Mucosa of gallbladder (tissue), 1 donor: ENCODE data around the gene HNRNPAB. TPM values are rescaled to one million over a fixed set of nuclear protein-coding genes. Genes with fewer than 3 reads are reported as not detected.
"Not testable (repeated sequence)": the region's sequence is repeated elsewhere in the genome, so short reads cannot be mapped to it uniquely, and the experiment has no call there.

Experiments
- DNase-seq: peaks from one replicate; pipeline ENCODE4 v3.0.0-alpha.2; 2020; ENCODE audit warnings: low spot score
- total RNA-seq: library from RNA; stranded (reverse); gene quantifications from one replicate; pipeline ENCODE4 v1.2.1, GENCODE V29; 2021
- donor health status: DM: no; HTN: no; CAD: no.

The HNRNPAB gene
- total RNA-seq, 1 donor from 2014 or later: 110 TPM

DNA sequence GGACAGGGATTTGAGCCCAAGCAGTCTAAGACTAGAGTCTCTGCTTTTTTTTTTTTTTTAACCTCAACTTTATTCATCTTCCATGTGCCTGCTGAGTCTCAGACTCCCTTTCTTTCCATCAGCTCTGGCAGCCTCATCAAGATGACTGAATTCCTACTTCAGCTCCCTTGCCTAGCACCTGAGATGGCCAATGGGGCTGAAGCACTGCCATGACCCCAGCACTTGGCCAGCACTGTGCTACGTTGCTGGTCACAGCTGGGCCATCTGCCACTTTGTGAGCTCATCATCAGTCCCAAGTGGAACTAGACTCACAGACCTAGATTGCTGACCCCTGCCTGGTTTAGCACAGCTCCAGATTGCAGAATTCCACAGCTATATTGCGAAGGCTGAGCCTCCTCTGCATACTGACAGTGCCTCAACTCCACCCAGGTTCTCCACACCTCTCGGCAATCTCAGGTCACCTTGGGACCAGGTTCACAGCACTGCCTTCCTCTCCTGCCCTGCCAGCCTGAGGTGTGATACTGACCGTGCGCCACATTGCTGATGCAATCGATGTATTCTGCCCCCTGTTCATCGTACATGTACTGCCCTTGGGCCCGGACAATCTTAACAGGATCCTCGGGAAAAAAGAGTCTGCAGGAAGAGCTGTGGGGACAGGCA lies 26.7 kb downstream of the HNRNPAB start:
- DNase-seq: no peak

DNA sequence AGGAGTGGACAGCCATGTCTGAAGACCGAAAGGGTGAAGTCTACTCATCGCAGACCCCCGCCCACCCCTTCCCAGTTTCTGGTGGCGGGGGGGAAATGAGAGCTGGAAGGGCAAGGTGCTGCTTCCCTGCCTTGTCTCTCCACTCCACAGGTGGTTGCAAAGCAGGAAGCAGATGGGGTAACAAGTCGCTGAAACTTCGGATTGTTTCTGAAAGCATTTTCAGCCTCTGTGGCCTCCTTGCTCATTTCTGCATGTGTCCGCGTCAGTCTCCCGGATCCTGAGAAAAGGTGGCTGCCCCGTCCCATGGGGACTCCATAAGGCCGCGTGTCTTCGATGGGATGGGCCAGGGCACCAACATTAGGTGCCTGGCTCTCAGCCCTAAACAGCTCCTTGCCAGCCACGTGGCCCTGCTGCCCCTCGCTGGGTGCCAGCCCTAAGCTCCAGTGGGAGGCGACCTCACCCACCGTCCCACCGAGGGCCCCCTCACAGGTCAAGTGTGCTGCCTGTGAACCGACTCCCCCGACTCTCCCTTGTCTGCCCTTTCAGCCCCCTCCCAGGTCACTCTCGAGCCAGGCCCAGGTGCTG lies 27.3 kb downstream of the HNRNPAB start:
- no peak for DNase-seq

DNA sequence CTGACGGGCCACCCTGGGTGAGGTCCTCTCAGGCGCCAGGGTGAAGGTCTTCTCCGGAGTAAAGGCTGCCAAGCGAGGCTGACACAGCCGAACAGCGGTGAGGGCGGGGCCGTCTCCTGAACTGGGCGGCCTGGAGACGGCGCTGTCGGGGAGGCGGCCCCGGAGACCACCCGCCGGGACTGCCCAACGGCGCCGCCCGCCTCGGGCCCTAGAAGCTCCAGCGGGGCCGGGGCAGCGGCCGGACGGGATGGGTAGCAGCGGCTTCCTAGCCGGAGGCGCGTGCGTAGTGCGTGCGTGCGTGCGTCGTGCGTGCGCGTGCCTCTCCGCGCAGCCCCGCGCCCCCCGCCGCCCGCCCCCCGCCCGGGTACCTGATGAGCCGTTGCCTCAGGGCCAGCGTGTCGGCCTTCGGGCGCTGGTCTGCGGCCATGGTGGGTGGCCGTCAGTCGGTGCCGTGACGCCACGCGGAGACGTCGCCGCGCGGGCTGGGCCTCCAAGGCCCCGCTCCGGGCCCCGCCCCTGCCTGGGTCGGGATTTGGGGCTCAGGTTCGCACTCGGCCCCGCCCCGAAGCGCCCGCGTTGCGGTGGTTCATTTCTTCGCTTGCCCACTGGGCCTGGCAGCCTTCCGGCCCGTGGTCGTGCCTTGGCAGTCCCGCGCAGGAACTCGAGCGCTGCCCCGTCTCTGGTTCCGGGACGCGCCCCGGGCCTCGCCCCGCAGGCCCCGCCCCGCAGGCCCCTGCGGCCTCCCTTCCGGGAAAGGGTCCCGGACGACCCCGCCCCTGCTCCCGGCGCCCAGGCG lies 28.0 kb downstream of the HNRNPAB start, which contains the start of gene PHYKPL:
Gene PHYKPL, minus strand, starts transcription at position 679 of the 796 bp plus-strand sequence. Its CDS starts 252 bp downstream, at position 427.
- peak; percentile 47 for DNase-seq

DNA sequence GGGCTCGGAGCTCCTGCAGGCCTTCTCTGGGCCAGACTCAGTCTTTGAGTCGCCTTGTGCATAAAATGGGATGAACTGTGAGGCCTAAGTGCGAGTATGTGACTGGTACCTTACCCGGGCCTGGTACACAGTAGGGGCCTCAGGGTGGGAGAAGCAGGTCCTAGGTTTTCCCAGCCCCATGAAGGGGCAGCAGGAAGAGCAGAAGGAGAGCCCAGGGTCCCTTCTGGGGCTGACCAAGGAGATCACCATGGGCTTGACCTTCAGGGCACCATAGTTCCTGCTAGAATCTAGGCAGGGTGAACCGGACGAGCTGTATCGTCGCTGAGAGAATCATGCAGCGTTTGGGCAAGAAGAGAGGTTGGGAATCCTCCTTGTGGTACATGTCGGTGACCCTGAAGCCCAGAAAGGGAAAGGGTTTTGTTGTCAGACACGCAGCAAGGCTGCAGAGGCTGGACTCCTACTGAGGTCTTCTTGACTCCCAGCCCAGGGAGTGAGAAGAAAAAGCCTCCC lies 28.6 kb downstream of the HNRNPAB start:
- DNase-seq: no peak

DNA sequence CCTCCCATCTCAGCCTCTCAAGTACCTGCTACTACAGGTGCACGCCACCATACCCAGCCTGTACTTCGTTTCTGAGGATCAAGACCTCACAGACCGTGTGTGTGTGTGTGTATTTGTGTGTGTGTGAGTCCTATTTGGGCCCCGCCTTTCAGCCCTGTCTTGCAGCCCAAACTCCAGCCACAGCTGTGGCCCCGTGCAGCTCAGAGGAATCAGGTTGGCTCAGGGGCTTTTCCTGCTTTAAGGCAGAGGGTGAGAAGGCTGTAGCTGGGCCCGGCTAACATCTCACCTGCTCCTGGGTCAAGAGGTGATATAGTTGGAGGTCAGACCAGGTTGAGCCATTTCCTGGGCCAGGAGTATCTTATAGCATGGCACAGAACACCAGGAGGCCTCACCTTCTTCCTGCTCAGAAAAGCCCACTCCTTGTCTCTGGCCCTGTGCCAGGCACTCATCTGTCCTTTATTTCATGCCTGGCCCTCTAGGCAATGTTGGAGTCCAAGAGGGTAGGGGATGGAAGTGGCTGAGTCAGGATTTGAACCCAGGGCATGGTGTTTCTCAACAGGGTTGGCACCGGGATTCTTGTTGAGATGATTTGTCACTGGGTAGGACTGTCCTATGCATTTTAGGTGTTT lies 29.9 kb downstream of the HNRNPAB start:
- no peak for DNase-seq

DNA sequence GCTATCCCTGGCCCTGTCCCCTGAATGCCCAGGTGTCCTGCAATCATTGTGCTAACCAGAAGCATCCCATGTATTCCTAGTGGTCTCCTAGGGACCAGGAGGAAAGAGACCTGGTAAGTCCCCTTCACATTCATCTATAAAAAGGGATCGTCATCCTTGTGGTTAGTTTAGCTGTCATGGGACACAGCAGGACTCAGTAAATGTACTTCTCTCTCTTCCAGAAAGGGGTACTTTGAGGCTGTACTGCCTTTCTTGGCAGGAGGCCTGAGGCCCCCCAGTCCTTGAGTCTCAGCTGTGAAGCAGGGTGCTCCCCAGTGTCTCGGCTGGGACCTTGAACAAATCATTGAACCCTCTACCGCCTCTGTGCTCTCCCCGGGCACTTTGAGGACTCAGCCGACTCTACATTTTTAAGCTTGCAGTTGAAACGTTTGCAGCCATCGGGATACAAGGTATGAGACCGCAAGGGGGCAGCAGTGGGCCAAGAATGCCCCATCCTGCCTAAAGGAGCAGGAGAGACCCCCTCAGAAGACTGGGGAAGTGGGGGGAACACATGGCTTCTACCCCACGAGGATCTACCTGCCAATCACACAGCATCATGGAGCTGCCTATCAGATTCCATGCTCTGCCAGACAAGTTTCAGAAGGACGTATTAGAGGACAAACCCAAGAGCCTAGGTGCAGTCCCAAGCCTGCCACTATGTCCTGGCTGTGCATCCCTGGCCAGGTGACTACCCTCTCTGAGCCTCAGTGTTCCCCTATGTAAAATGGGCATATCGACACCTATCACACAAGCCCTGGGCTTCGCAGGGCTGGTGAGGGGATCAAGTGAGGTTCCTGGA lies 30.6 kb downstream of the HNRNPAB start:
- DNase-seq: peak; percentile 78

DNA sequence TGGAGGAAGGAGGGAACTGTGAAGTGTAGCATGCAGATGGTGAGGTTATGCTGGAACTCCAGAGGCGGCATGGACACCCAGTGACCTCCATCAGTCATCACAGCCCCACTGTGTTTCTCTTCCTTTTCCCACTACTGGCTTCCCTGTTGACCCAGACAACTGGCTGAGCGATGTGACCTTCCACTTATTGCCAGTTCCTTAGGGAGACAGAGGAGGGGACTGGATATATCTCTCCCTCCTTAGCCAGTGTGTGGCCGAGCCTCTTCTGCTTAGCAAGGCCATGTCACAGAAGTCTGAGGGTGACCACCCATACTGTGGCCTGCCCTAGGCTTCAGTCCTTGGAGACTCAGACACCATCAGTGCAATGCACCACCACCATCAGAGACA lies 31.2 kb downstream of the HNRNPAB start:
- DNase-seq: no peak

DNA sequence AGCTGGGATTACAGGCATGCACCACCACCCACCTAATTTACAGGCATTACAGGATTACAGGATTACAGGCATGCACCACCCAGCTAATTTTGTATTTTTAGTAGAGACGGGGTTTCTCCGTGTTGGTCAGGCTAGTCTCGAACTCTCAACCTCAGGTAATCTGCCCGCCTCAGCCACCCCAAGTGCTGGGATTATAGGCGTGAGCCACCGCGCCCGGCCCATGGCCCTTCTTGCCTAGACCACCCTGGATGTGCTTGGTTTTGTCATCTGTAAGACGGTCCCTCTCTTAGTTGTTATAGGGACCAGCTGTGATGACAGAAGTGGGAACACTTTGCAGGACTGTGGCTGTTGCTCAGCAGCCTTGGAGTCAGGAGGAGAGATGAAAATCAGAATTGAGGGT lies 31.8 kb downstream of the HNRNPAB start:
- no peak for DNase-seq

DNA sequence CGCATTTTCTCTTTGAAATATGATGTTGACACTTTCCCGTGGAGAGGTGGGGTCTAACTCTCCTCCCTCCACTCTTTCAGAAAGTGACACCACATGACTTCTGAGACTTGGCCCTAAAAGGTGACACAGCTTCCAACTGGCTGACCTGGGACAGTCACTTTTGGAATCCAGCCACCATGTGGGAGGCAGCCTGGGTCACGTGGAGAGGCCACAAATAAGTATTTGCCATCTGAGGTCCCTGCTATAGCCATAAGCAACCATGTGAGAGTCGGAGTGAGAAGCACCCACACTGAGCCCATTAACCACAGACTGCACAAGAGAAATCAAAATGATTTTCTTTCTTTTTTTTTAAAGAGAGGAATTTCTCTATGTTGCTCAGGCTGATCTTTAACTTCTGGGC lies 32.3 kb downstream of the HNRNPAB start:
- peak; percentile 67 for DNase-seq

DNA sequence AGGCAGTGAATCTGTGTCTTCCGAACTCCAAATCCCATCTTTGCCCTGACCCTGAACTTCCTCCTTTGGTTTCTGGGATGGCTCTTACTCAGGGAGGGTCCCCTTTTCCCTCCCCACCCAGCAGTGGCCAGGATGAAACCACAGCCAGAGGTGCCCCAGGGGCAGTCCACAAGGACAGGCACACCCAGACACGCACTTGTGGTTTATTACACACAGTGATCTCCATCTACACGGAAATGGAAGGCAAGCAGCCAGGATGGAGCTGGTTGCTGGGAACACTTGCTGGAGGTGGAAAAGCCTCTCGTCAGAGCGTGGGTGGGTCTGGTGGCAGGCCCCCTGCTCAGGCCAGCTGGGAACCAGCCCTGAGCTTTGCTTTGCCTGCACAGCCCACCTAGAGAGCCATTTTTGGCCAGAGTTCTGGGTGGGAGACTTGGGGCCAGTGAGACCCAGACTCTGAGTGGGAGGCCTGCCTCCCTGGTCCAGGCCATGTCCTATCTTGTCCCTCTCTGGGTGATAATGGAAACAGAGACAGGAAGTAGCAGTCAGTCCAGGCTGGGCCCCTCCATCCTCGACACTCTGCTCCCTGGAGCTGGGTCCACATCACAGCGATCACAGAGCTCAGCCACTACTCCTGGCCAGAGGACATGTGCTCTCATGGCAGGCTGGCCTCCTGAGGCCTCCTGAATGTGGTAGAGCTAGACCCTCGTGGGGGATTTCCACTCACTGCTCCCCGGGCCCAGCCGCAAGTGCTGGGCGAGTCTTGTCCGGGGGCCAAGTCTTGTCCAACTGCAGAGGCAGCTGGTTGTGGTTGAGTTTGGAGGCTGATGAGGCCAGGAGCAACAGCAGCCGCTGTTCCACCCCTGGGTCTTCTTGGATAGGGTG lies 33.3 kb downstream of the HNRNPAB start:
- DNase-seq: no peak

DNA sequence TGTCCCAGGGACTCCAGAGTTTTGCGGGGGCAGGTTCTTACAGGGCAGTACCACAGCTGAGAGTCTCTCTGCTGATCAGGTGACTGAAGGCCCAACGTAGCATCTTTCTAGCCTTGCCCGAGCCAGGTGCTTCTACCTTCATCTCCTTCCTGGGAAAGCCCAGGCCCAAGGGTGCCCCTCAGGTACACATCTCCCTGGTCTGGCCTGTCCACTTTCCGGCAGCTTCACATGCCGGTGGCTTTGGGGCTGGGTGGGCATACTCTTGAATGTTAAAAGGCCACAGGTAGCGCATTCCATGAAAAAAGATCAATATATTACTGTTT lies 33.9 kb downstream of the HNRNPAB start:
- DNase-seq: no peak

DNA sequence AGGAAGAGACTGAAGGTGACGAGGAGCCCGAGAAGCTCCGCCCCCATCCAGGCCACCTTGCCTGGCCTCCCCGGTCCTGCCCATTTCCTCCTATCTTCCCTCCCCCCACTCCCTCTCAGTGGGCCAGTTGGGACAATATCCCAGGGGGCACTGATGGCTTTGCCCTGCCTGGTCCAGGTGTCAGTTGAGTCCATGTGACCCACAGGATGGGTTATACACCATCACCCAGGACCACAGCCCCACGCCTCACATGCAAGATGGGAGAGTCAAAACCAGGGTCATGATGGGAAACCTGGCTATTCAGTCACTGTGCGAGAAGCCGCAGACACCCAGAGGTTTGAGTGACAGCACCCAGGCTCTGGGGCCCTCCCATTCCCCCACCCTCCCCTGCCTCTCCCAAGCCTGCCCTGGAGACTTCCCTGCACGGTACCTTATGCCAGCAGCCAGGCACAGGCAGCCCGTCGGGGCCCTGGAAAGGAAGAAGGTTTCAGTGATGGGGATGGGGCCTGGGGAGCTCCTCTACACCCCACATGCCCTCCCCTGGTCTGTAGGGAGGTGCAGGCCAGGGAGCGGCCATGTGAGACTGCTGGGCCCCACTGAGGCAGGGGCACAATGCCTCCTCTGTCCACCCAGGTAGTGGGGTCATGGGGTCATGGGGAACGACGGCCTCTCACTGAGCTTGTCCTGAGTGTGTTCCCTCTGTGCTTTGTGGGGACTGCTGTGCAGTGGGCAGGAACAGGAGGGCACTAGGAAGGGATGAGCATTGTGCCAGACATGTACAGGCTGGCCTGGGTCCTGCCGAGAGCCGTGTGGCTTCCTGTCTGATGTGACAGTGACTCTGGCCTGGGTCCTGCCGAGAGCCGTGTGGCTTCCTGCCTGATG lies 34.6 kb downstream of the HNRNPAB start:
- DNase-seq: no peak

DNA sequence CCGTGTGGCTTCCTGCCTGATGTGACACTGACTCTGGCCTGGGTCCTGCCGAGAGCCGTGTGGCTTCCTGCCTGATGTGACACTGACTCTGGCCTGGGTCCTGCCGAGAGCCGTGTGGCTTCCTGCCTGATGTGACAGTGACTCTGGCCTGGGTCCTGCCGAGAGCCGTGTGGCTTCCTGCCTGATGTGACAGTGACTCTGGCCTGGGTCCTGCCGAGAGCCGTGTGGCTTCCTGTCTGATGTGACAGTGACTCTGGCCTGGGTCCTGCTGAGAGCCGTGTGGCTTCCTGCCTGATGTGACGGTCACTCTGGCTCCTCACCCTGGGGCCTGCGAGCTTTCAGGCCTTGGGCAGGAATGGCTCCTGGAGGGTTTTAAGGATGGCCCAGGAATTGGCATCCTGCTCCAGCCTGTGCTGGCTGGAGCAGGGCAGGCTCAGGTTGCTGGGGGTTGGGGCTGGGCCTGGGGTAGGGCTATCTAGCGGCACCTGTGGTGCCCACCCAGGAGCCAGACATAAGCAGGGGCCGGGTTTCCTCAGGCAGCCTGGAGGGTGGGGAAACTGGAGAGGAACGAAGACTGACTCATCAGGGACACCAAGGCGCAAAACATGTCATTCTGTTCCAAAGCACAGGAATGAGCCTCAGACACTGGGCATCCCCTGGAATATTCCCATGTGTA lies 35.4 kb downstream of the HNRNPAB start:
- not testable (repeated sequence) for DNase-seq

DNA sequence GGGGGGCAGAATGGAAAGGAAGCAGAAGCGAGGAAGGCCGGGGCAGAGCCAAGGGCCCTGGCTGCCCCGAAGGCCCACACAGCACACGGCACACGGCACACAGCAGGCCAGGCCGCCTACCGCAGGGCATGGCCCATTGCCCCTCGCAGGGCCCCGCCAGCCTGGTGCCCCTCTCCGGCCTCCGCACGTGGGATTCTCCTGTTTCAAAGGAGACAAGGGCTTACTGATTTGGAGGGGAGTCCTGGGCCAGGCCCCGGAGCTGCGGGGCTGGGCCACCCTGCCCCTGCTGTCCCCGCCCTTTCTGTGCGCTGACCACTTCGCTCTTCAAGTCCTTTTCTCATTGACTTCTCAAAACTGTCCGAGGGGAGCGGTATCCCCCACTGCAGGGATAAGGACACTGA lies 36.0 kb downstream of the HNRNPAB start:
- DNase-seq: no peak

DNA sequence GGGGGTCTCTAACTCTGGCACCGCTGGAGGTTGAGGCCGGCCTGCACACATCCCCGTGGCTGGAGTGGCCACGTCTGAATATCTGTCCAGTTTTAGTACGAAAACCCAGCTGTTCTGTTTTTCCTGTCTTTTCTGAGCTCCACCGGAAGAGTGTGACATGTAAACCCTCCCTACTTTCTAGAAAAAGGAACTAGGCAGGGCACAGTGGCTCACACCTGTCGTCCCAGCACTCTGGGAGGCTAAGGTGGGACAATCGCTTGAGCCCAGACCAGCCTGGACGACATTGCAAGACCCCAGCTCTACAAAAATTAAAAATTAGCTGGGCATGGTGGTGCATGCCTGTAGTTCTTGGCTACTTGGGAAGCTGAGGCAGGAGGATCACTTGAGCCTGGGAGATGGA lies 36.4 kb downstream of the HNRNPAB start:
- no peak for DNase-seq

DNA sequence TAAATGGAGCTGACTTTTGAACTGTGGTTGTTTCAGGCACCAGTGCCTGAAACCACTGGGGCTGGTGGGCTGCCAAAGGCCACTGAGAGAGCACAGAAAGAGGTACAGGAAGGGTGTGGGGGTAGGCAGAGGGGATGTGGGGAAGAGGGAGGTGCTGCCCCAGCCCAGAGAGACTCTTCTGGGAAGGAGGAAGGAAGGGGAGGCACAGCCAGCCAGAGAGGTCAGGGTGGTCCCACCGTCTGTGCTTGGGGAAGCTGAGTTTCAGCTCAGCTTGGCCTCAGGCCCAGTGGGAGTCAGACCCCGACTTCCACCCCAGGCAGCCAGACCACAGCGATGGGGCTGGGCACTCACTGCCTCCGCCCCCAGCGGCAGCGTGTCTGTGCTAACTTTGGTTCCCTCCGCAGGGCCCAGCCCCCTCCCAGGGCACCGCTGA lies 36.9 kb downstream of the HNRNPAB start:
- no peak for DNase-seq

DNA sequence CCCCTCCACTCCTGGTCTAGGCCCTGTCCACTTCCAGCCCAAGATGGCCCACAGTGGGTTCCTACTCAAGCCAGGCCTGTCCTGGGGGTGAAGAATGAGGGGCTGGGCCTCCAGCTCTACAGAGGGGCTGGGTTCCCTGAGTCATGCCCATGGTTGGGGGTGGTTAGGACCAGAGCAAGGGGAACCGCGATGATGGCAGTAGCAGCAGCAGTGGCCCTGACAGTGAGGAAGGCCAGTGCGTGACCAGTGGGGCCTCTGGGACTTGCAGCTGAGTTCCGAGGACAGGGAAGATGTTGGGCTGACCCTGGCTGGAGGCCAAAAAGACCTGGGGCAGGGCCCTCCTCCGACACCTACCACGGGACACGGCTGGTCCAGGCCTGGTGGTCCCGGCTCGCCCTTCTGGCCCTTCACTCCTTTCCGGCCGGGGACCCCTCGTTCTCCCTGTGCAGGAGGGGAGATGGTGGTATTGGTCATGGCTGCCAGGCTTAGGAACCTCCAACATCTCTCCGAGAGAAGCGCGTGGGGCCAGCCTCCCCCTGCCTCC lies 37.4 kb downstream of the HNRNPAB start:
- no peak for DNase-seq

DNA sequence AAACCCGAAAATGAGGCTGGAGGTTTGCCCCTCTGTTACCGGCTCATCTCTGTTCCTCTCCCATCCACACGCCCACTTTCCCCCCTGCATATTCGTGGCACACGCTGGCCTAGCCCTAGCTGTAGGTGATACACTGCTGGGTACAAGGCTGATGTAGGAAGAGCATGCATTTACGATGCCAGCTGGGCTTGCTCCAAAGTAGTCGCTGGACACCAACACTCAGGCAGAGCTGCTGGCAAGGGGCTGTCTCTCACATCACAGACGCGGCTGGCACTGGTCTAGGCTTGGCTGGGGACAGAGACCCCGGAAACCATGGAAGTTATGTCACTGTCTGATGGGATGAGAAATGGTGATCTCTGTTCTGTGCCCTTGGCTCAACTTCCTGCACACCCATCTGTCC lies 38.1 kb downstream of the HNRNPAB start:
- DNase-seq: no peak

DNA sequence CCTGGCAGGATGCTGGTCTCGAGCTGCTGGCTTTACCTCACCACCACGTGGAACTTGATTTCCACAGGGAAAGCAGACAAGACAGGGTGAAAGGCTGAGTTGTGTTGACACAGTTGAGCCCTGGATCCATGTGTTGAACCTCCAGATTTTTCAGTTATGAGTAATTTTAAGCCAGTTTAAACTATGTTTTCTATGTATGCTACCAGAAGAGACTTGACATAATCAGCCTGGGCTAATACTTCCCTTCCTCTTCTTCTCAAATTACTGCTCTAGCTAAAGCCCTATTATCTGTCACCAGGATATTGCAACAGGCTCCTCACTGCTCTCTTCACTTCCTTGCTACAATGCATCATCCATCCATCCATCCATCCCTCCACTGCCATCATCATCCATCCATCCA lies 40.2 kb downstream of the HNRNPAB start:
- DNase-seq: no peak
